ENCODE measurements around the gene PACSIN1. TPM values are rescaled to one million over a fixed set of nuclear protein-coding genes. Genes with fewer than 3 reads are reported as not detected.

The PACSIN1 gene
- total and polyA plus RNA-seq, 2 of the 4 experiments (the other 2 are of a cell fraction) = 0.02 TPM; not detected in 1

- H3K9me1 ChIP-seq (ENCODE audit: insufficient read depth, low read length) = no peaks in the 10 kb centered on the region
- no peak overlapping the region for H2BK15ac ChIP-seq (ENCODE audit: low read depth, low read length)
- H3K9ac ChIP-seq (ENCODE audit: low read depth, low read length) = no peak overlapping the region
- no peaks in the 10 kb centered on the region for H4K20me1 ChIP-seq (ENCODE audit: insufficient read depth, low read length)
- no peak for DNase-seq
- no peak overlapping the region for H3K23ac ChIP-seq (ENCODE audit: low read depth, low read length)
- H3K4me1 ChIP-seq (ENCODE audit: control insufficient read depth, insufficient read depth, low read length) = no peaks in the 10 kb centered on the region; the same call in 1 of the 2 replicates
- H3K56ac ChIP-seq (ENCODE audit: extremely low read depth, insufficient read depth, low read length) = no peak overlapping the region
- no peaks in the 10 kb centered on the region for H3K79me1 ChIP-seq (ENCODE audit: low read depth in 1 of 2, low read length in 2 of 2)
- H3K9me3 ChIP-seq (ENCODE audit: control insufficient read depth, insufficient read depth, low read length) = no peaks in the 10 kb centered on the region
- H3K4ac ChIP-seq (ENCODE audit: low read depth, low read length) = no peak overlapping the region
- ChIA-PET CTCF (no interaction called here), POLR2A (ENCODE audit: unreplicated experiment) (no interaction called here)
- H4K5ac ChIP-seq (ENCODE audit: low read depth, low read length) = no peak overlapping the region
- no peak overlapping the region for H3K4me3 ChIP-seq (ENCODE audit: insufficient read depth, low read depth, low read length)
- H3K18ac ChIP-seq (ENCODE audit: low read depth, low read length) = no peak overlapping the region
- no peak overlapping the region for H2AK9ac ChIP-seq (replicated peaks; ENCODE audit: low read depth, low read length, poor library complexity)
- TF ChIP-seq CTCF (conservative IDR thresholded peaks at IDR 0.05; ENCODE audit: low read depth, low read length) (no peak), CEBPB (IDR thresholded peaks at IDR 0.05; ENCODE audit: low read depth, low read length) (no peak), MAFK (IDR thresholded peaks at IDR 0.05; ENCODE audit: low read depth, low read length) (no peak), CHD1 (IDR thresholded peaks at IDR 0.05; ENCODE audit: low read depth, low read length) (no peak), NFE2L2 (IDR thresholded peaks at IDR 0.05; ENCODE audit: low read depth, low read length) (no peak), RCOR1 (IDR thresholded peaks at IDR 0.05; ENCODE audit: insufficient replicate concordance, low read length) (no peak), SMC3 (IDR thresholded peaks at IDR 0.05; ENCODE audit: low read depth, low read length) (no peak), POLR2A (IDR thresholded peaks at IDR 0.05; ENCODE audit: low read depth, low read length) (no peak), FOS (IDR thresholded peaks at IDR 0.05; ENCODE audit: low read depth, low read length) (no peak), RFX5 (IDR thresholded peaks at IDR 0.05; ENCODE audit: low read depth, low read length) (no peak), BHLHE40 (IDR thresholded peaks at IDR 0.05; ENCODE audit: low read depth, low read length) (no peak), ELK1 (IDR thresholded peaks at IDR 0.05; ENCODE audit: borderline replicate concordance, low read depth, low read length) (no peak), MAZ (IDR thresholded peaks at IDR 0.05; ENCODE audit: borderline replicate concordance, low read depth, low read length) (no peak), RAD21 (IDR thresholded peaks at IDR 0.05; ENCODE audit: low read length) (no peak), USF2 (IDR thresholded peaks at IDR 0.05; ENCODE audit: low read depth, low read length) (no peak)
- H2BK120ac ChIP-seq (ENCODE audit: low read depth, low read length) = no peak overlapping the region
- dilution Hi-C loops (cut with HindIII; ENCODE audit: low sequenced_read_pairs, unreplicated experiment) = no loop called here
- no peak overlapping the region for H4K91ac ChIP-seq (ENCODE audit: insufficient read depth, low read depth, low read length)
- H3K36me3 ChIP-seq (ENCODE audit: control insufficient read depth, insufficient read depth, low read length) = no peaks in the 10 kb centered on the region
- BruUV-seq (replicated peaks) = no TSS peak
- H4K8ac ChIP-seq (ENCODE audit: low read depth in 2 of 2, low read length in 2 of 2) = no peak overlapping the region
- no peak overlapping the region for H2BK5ac ChIP-seq (ENCODE audit: low read depth, low read length, poor library complexity, severe bottlenecking)
- no CpG with 5 or more reads among the region's 2 CpGs for WGBS, 2 experiments (ENCODE audit: extremely low coverage in 2 of 2, insufficient read length in 1 of 2)
- H2AFZ ChIP-seq (replicated peaks; ENCODE audit: low read length, poor library complexity) = no peak overlapping the region
- H3K27me3 ChIP-seq (ENCODE audit: control insufficient read depth, insufficient read depth, low read length) = peaks cover 9% of the 10 kb centered on the region
- H2BK20ac ChIP-seq (ENCODE audit: low read depth, low read length) = no peak overlapping the region
- H2AK5ac ChIP-seq (ENCODE audit: low read depth, low read length) = no peak overlapping the region
- no peak overlapping the region for H3K27ac ChIP-seq (ENCODE audit: insufficient read depth, low read length)
- no peak for ATAC-seq (ENCODE audit: low read depth)
- in situ Hi-C loops (cut with MboI; ENCODE audit: low sequenced_read_pairs) = no loop called here
- intact Hi-C loops (cut with micrococcal nuclease) = no loop called here
- H3K14ac ChIP-seq (replicated peaks; ENCODE audit: low read depth, low read length) = no peak overlapping the region
- no peak overlapping the region for H3K4me2 ChIP-seq (ENCODE audit: low read depth, low read length)
These were observed 8.5 kb upstream of the PACSIN1 start for GRCh38 chr6:34457382-34457741.
